ENCODE measurements around the gene FZD4.

DNA sequence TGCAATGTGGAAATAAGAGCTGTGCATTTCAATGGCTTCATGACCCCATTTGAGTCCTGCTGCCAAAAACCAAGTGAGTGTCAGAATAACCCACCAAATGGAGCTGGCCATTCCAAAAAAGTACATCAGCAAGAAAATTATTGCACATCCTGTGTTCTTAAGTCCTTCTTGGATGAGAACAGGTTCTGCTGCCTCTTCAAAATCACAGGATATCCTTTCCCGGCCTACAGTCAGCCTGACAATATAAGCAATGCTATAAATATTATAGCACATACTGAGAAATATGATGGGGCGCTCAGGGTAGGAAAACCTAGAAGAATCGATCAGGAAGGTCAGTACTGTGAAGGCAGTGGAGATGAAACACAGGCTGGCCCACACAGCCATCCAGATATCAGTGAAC is 3.5 kb downstream of the FZD4 start:
- TF ChIP-seq POLR2AphosphoS5 (IDR thresholded peaks at IDR 0.05; ENCODE audit: low read depth, low read length) (no peak), TAF1 (IDR thresholded peaks at IDR 0.05; ENCODE audit: borderline replicate concordance, low read depth, low read length) (no peak)
